Activated CD8-positive, alpha-beta T cell treated with anti-CD3 and anti-CD28 coated beads for 36 hours (primary cell): Measurements from ENCODE around the gene CDK13. TPM values are rescaled to one million over a fixed set of nuclear protein-coding genes. Genes with fewer than 3 reads are reported as not detected.

ENCODE experiments used
- ATAC-seq: fragments of 200-7000 bp; cut with Tn5 transposase; one replicate; pipeline ENCODE4 v1.10.0; 2021; ENCODE audit warnings: mild to moderate bottlenecking, moderate library complexity
- CTCF ChIA-PET: fragments of 350-600 bp; sonication (Branson Sonifier 250); formaldehyde crosslinking; loops from one replicate; lab custom pipeline; 2021; ENCODE audit warnings: antibody characterized with exemption; lab: Charles Lee
- POLR2A ChIA-PET: fragments of 350-600 bp; sonication (Branson Sonifier 250); formaldehyde crosslinking; loops from one replicate; lab custom pipeline; 2021; ENCODE audit warnings: antibody characterized with exemption; lab: Charles Lee
- DNase-seq: peaks from one replicate; pipeline ENCODE4 v3.0.0-alpha.2; 2020
- H3K27ac Mint-ChIP-seq: one replicate; pipeline ENCODE4 v1.8.0; 2021; ENCODE audit warnings: mild to moderate bottlenecking, mixed read lengths
- H3K27me3 Mint-ChIP-seq: one replicate; pipeline ENCODE4 v1.8.0; 2021; ENCODE audit warnings: mixed read lengths
- H3K36me3 Mint-ChIP-seq: one replicate; pipeline ENCODE4 v1.8.0; 2021; ENCODE audit warnings: low read depth, mixed read lengths
- H3K4me1 Mint-ChIP-seq: one replicate; pipeline ENCODE4 v1.8.0; 2021; ENCODE audit warnings: low read depth, mixed read lengths
- H3K4me3 Mint-ChIP-seq: one replicate; pipeline ENCODE4 v1.8.0; 2021; ENCODE audit warnings: mild to moderate bottlenecking, moderate library complexity, mixed read lengths
- H3K9me3 Mint-ChIP-seq: one replicate; pipeline ENCODE4 v1.8.0; 2021; ENCODE audit warnings: mixed read lengths
- CTCF ChIP-seq: fragments of 200-600 bp; IDR thresholded peaks from one replicate; pipeline ENCODE4 v1.8.0; 2022; ENCODE audit warnings: antibody characterized with exemption, mild to moderate bottlenecking
- intact Hi-C: fragments of 100-400 bp; cut with micrococcal nuclease; formaldehyde crosslinking; loops from one replicate; pipeline ENCODE4 v1.10.0; 2022
- total RNA-seq, 2 experiments: library from RNA; stranded (reverse); gene quantifications; one replicate each; pipeline ENCODE4 v1.2.3, GENCODE V29; 2021

CDK13 gene
- total RNA-seq, 2 experiments from 2014 or later: 31.6 to 32.2 TPM

GRCh38 chr7:39978230-39978934, 28.3 kb downstream of the CDK13 start:
- DNase-seq: no peak
- ATAC-seq: peak; percentile 29
- H3K4me1 Mint-ChIP-seq: peaks cover 17% of the 10 kb centered on the region
- no peaks in the 10 kb centered on the region for H3K36me3 Mint-ChIP-seq
- H3K9me3 Mint-ChIP-seq: no peaks in the 10 kb centered on the region
- H3K27ac Mint-ChIP-seq: no peak overlapping the region
- no peaks in the 10 kb centered on the region for H3K27me3 Mint-ChIP-seq
- POLR2A ChIA-PET: interaction anchor here (0.7 to 1.1 kb wide), 3 partner anchors 11 to 30 kb away, joined by 3 read pairs; no protein-coding TSS in a partner anchor
- intact Hi-C loops: no loop called here
- no peak overlapping the region for H3K4me3 Mint-ChIP-seq
- no peak for TF ChIP-seq CTCF
- CTCF ChIA-PET: interaction anchor here (1.0 to 3.0 kb wide), 4 partner anchors 9 to 27 kb away, joined by 3 to 14 read pairs (median 5); no protein-coding TSS in a partner anchor

GRCh38 chr7:39979406-39980073, 29.5 kb downstream of the CDK13 start:
- Mint-ChIP-seq H3K27ac (no peak overlapping the region), H3K27me3 (no peaks in the 10 kb centered on the region), H3K4me3 (no peak overlapping the region), H3K36me3 (peaks cover 5% of the 10 kb centered on the region), H3K4me1 (peaks cover 16% of the 10 kb centered on the region), H3K9me3 (no peaks in the 10 kb centered on the region)
- DNase-seq: peak; percentile 56
- intact Hi-C loops: no loop called here
- peak; percentile 87 for ATAC-seq
- POLR2A ChIA-PET: interaction anchor here (1.0 kb wide), 1 partner anchor 29 kb away, joined by 3 read pairs; the partner anchor contains the start of gene CDK13
- CTCF ChIA-PET: interaction anchor here (2.2 to 3.0 kb wide), 2 partner anchors 12 to 24 kb away, joined by 5 to 14 read pairs; no protein-coding TSS in a partner anchor
- no peak for TF ChIP-seq CTCF

DNA sequence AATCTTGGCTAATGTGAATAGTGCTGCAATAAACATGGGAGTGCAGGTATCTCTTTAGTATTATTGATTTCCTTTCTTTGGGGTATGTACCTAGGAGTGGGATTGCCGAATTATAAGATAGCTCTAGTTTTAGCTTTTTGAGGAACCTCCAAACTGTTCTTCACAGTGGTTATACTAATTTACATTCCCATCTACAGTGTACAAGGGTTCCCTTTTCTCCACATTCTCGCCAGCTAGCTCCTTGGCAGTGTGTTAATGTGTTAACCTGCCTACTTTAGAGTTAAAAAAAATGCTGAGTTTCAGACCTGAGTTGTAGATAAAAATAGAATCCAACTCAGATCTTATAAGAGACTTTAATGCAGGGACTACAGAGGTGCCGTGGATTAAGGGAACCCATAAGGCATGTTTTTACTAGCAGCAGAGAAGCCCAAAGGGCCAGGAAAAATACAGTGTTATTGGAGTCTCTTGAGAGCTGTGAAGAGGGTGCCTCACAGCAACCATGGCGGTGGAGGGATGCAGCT, 35.4 kb downstream of the CDK13 start:
- CTCF ChIA-PET: interaction anchor here (1.0 kb wide), 1 partner anchor 34 kb away, joined by 4 read pairs; no protein-coding TSS in a partner anchor
- peak overlapping the region; percentile 55 for H3K27ac Mint-ChIP-seq
- peaks cover 43% of the 10 kb centered on the region for H3K4me1 Mint-ChIP-seq
- no peaks in the 10 kb centered on the region for H3K27me3 Mint-ChIP-seq
- no peaks in the 10 kb centered on the region for H3K9me3 Mint-ChIP-seq
- intact Hi-C loops: loop anchor here (5.0 kb wide), 1 partner anchor 33 kb away; the partner anchor contains the start of gene CDK13
- TF ChIP-seq CTCF: no peak
- peaks cover 17% of the 10 kb centered on the region for H3K36me3 Mint-ChIP-seq
- POLR2A ChIA-PET: interaction anchor here (0.9 kb wide), 1 partner anchor 21 kb away, joined by 4 read pairs; no protein-coding TSS in a partner anchor
- DNase-seq (no peak), ATAC-seq (no peak)
- H3K4me3 Mint-ChIP-seq: no peak overlapping the region

DNA sequence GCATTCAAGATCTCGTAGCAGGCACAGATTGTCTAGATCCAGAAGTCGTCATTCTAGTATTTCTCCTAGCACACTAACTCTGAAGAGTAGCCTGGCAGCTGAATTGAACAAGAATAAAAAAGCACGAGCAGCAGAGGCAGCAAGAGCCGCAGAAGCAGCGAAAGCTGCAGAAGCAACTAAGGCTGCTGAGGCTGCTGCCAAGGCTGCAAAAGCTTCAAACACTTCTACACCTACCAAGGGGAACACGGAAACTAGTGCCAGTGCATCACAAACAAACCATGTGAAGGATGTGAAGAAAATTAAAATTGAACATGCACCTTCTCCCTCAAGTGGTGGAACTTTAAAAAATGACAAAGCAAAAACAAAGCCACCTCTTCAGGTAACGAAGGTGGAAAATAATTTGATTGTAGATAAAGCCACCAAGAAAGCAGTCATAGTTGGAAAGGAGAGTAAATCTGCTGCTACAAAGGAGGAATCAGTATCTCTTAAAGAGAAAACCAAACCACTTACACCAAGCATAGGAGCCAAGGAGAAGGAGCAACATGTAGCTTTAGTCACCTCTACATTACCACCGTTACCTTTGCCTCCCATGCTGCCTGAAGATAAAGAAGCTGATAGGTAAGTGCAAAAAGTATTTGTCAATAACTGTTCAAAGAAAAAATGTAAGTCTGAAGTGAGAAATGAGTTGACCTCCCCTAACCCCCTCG, 37.7 kb downstream of the CDK13 start:
- Mint-ChIP-seq H3K4me3 (peak overlapping the region; percentile 16), H3K9me3 (no peaks in the 10 kb centered on the region), H3K4me1 (peaks cover 46% of the 10 kb centered on the region), H3K36me3 (peaks cover 17% of the 10 kb centered on the region), H3K27me3 (no peaks in the 10 kb centered on the region), H3K27ac (peak overlapping the region; percentile 75)
- no peak for TF ChIP-seq CTCF
- intact Hi-C loops: loop anchor here (5.0 kb wide), 1 partner anchor 35 kb away; the partner anchor contains the start of gene CDK13
- ATAC-seq (peak; percentile 72), DNase-seq (peak; percentile 30)
- ChIA-PET CTCF (interaction anchor here (1.1 kb wide), 1 partner anchor 9 kb away, joined by 5 read pairs; no protein-coding TSS in a partner anchor), POLR2A (interaction anchor here (0.7 to 1.2 kb wide), 3 partner anchors 13 to 110 kb away, joined by 3 read pairs; no protein-coding TSS in a partner anchor)
